ENCODE results near the gene ITPA. TPM values are rescaled to one million over a fixed set of nuclear protein-coding genes. Genes with fewer than 3 reads are reported as not detected.

Gene ITPA
- total and polyA plus RNA-seq, 2 experiments from 2014 or later = 33.8 to 74.1 TPM

GRCh38 chr20:3166913-3167342 lies 42.4 kb upstream of the ITPA start:
- TF ChIP-seq CTCF (IDR thresholded peaks at IDR 0.05; ENCODE audit: low read depth, low read length) = no peak
- no peak overlapping the region for H3K27ac ChIP-seq
- H3K27me3 ChIP-seq = no peaks in the 10 kb centered on the region
- no peak for DNase-seq (ENCODE audit: low read depth in 1 of 2, low spot score in 1 of 2)
- no peaks in the 10 kb centered on the region for H3K36me3 ChIP-seq
- peaks cover 6% of the 10 kb centered on the region for H3K4me1 ChIP-seq (ENCODE audit: low read depth)
- no peaks in the 10 kb centered on the region for H3K9me3 ChIP-seq (ENCODE audit: low read depth)
- H3K4me3 ChIP-seq = no peak overlapping the region

- H3K27ac ChIP-seq = no peak overlapping the region
- no peak for DNase-seq (ENCODE audit: low read depth in 1 of 2, low spot score in 1 of 2)
- H3K4me1 ChIP-seq (ENCODE audit: low read depth) = peaks cover 6% of the 10 kb centered on the region
- H3K27me3 ChIP-seq = no peaks in the 10 kb centered on the region
- H3K36me3 ChIP-seq = no peaks in the 10 kb centered on the region
- no peak for TF ChIP-seq CTCF (IDR thresholded peaks at IDR 0.05; ENCODE audit: low read depth, low read length)
- no peaks in the 10 kb centered on the region for H3K9me3 ChIP-seq (ENCODE audit: low read depth)
- H3K4me3 ChIP-seq = no peak overlapping the region
These were observed 41.6 kb upstream of the ITPA start for GRCh38 chr20:3167738-3168078.

- Histone ChIP-seq H3K27ac (no peak overlapping the region), H3K4me3 (no peak overlapping the region), H3K4me1 (ENCODE audit: low read depth) (peaks cover 6% of the 10 kb centered on the region), H3K36me3 (no peaks in the 10 kb centered on the region), H3K9me3 (ENCODE audit: low read depth) (no peaks in the 10 kb centered on the region), H3K27me3 (no peaks in the 10 kb centered on the region)
- no peak for TF ChIP-seq CTCF (IDR thresholded peaks at IDR 0.05; ENCODE audit: low read depth, low read length)
- peak in 1 of 2 donors; percentile 64 for DNase-seq (ENCODE audit: low read depth in 1 of 2, low spot score in 1 of 2)
These were observed 41.0 kb upstream of the ITPA start for GRCh38 chr20:3168079-3168828.

GRCh38 chr20:3168829-3169590 lies 40.3 kb upstream of the ITPA start:
- no peak for DNase-seq (ENCODE audit: low read depth in 1 of 2, low spot score in 1 of 2)
- H3K4me3 ChIP-seq = no peak overlapping the region
- no peaks in the 10 kb centered on the region for H3K27me3 ChIP-seq
- TF ChIP-seq CTCF (IDR thresholded peaks at IDR 0.05; ENCODE audit: low read depth, low read length) = no peak
- H3K9me3 ChIP-seq (ENCODE audit: low read depth) = no peaks in the 10 kb centered on the region
- H3K27ac ChIP-seq = no peak overlapping the region
- H3K4me1 ChIP-seq (ENCODE audit: low read depth) = peaks cover 6% of the 10 kb centered on the region
- H3K36me3 ChIP-seq = no peaks in the 10 kb centered on the region

GRCh38 chr20:3171391-3172125 lies 37.7 kb upstream of the ITPA start:
- no peak overlapping the region for H3K4me3 ChIP-seq
- no peak for TF ChIP-seq CTCF (IDR thresholded peaks at IDR 0.05; ENCODE audit: low read depth, low read length)
- no peaks in the 10 kb centered on the region for H3K9me3 ChIP-seq (ENCODE audit: low read depth)
- H3K36me3 ChIP-seq = no peaks in the 10 kb centered on the region
- no peak for DNase-seq (ENCODE audit: low read depth in 1 of 2, low spot score in 1 of 2)
- H3K27ac ChIP-seq = no peak overlapping the region
- H3K4me1 ChIP-seq (ENCODE audit: low read depth) = peaks cover 11% of the 10 kb centered on the region
- H3K27me3 ChIP-seq = no peaks in the 10 kb centered on the region
